NCI-H2107 (cell line): ENCODE data around the gene ALDH7A1.
"Not testable (repeated sequence)": the region's sequence is repeated elsewhere in the genome, so short reads cannot be mapped to it uniquely, and the experiment has no call there.

Experiments
- DNase-seq: peaks from one replicate; lab custom pipeline; 2025; lab: John Stamatoyannopoulos, UW

Gene ALDH7A1

GRCh38 chr5:126595486-126596083 lies 566 bp upstream of the ALDH7A1 start:
- no peak for DNase-seq

- no peak for DNase-seq
Observed at GRCh38 chr5:126591549-126591948, 3.5 kb downstream of the ALDH7A1 start.

GRCh38 chr5:126589536-126590297 lies 5.3 kb downstream of the ALDH7A1 start:
- DNase-seq = no peak

GRCh38 chr5:126587551-126588390 lies 7.2 kb downstream of the ALDH7A1 start:
- DNase-seq = no peak

- no peak for DNase-seq
Observed at GRCh38 chr5:126583761-126584160, 11.3 kb downstream of the ALDH7A1 start.

GRCh38 chr5:126579716-126580115 lies 15.3 kb downstream of the ALDH7A1 start:
- DNase-seq = no peak

- DNase-seq = no peak
Observed at GRCh38 chr5:126577415-126577814, 17.6 kb downstream of the ALDH7A1 start.

- DNase-seq = no peak
Observed at GRCh38 chr5:126576974-126577373, 18.0 kb downstream of the ALDH7A1 start.

- no peak for DNase-seq
Observed at GRCh38 chr5:126575644-126576043, 19.4 kb downstream of the ALDH7A1 start.

GRCh38 chr5:126568206-126568755 lies 26.7 kb downstream of the ALDH7A1 start:
- no peak for DNase-seq

GRCh38 chr5:126562823-126563222 lies 32.2 kb downstream of the ALDH7A1 start:
- DNase-seq = no peak

GRCh38 chr5:126561908-126562307 lies 33.1 kb downstream of the ALDH7A1 start:
- DNase-seq = no peak

GRCh38 chr5:126555101-126555500 lies 39.9 kb downstream of the ALDH7A1 start:
- not testable (repeated sequence) for DNase-seq

GRCh38 chr5:126552614-126553013 lies 42.4 kb downstream of the ALDH7A1 start:
- no peak for DNase-seq

GRCh38 chr5:126544087-126544740 lies 50.8 kb downstream of the ALDH7A1 start:
- no peak for DNase-seq

GRCh38 chr5:126543660-126544059 lies 51.4 kb downstream of the ALDH7A1 start:
- DNase-seq = no peak

- no peak for DNase-seq
Observed at GRCh38 chr5:126543009-126543408, 52.0 kb downstream of the ALDH7A1 start.

GRCh38 chr5:126542441-126542840 lies 52.6 kb downstream of the ALDH7A1 start:
- no peak for DNase-seq

- no peak for DNase-seq
Observed at GRCh38 chr5:126540631-126541030, 54.4 kb downstream of the ALDH7A1 start.

GRCh38 chr5:126538579-126538978 lies 56.4 kb downstream of the ALDH7A1 start:
- no peak for DNase-seq

- DNase-seq = no peak
Observed at GRCh38 chr5:126536874-126537273, 58.1 kb downstream of the ALDH7A1 start.
